Measurements from ENCODE around the gene ALDH16A1. TPM values are rescaled to one million over a fixed set of nuclear protein-coding genes. Genes with fewer than 3 reads are reported as not detected.

The ALDH16A1 gene
- total and polyA plus RNA-seq, 8 donors, result 16.1 to 89.3 (median 20.8) TPM

- Histone ChIP-seq H3K4me3 (no peak overlapping the region), H3K27me3 (peaks cover 0 to 21% (median 11%) of the 10 kb centered on the region in 4 donors), H3K36me3 (no peaks in the 10 kb centered on the region), H3K27ac (no peak overlapping the region), H3K4me1 (no peaks in the 10 kb centered on the region), H3K9me3 (no peaks in the 10 kb centered on the region)
- DNase-seq, result no peak
- WGBS, 2 donors, result 69 to 78% methylated on average over 2 of the region's 2 CpGs
- no peak for FAIRE-seq
- no peak for ATAC-seq
- intact Hi-C loops (cut with DNase I), result no loop called here
- TF ChIP-seq CTCF (IDR thresholded peaks at IDR 0.05), result no peak
Measured at GRCh38 chr19:49420227-49420626, 32.8 kb upstream of the ALDH16A1 start.

DNA sequence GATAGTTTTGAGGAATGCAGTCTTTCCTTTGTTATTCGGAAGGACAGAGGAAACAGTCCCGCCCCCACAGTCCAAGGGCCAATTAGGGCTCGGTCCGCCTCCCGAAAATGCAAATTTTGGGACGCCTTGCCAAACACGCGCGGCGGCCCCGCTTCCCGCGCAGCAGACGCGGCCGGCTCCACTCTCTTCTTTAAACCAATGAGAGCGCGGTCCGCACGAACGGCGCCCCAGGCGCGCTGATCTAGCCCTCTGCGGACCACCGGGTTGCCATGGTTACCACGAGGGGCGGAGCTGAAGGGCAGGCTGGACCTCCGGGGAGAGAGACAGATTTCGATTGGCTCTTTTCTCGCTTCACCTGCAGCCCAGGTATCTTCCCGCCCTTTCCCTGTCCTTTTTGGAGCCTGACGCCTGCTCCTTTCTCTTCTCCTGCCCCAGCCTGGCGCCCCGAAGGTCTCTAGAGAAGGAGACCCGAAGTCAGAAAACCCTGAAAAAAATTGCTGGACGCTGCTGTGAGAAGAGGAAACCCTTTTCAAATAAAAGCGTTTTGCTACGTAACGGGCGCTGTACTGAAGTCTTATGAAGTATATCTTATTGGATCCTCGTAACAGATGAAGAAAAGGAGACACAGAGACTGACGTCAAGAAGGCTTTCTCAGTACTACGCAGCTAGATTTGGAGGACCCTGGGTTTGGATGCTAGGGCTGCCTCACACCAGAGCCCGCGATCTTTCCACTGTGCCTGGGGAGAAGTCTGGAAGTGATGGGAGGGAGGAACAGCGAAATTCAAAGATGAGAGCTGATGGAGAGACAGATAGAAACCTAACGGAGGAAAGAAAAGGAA lies 31.8 kb upstream of the ALDH16A1 start:
- H3K27ac ChIP-seq, result no peak overlapping the region
- no peaks in the 10 kb centered on the region for H3K9me3 ChIP-seq
- WGBS, 2 donors, result 9% methylated on average over 48 of the region's 48 CpGs
- H3K36me3 ChIP-seq, result no peaks in the 10 kb centered on the region
- ATAC-seq (peak; percentile 73 to 91 (median 86)), DNase-seq (peak; percentile 40 to 81 (median 60)), FAIRE-seq (no peak)
- no peak for TF ChIP-seq CTCF (IDR thresholded peaks at IDR 0.05)
- peak overlapping the region in 2 of 4 donors; percentile 24 to 33 for H3K4me3 ChIP-seq
- intact Hi-C loops (cut with DNase I), result no loop called here
- no peaks in the 10 kb centered on the region for H3K4me1 ChIP-seq
- H3K27me3 ChIP-seq, result peaks cover 0 to 27% (median 11%) of the 10 kb centered on the region in 4 donors

DNA sequence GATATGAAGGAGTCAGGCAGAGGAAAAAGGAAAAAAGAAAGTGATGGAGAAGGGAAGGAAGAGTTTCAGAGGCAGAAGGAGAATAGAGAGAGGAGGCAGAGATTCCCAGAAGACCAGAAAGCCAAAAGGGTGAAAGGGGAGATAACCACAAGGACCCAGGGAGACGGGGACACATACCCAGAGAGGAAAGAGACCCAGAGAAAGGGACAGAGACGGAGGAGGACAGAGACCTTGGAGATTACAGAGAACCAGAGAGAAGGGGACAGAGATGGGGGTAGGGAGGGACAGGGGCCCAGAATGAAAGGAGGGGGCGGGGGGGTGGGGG lies 31.2 kb upstream of the ALDH16A1 start:
- no peaks in the 10 kb centered on the region for H3K36me3 ChIP-seq
- 27 to 38% methylated on average over 2 to 3 of the region's 3 CpGs for WGBS, 2 donors
- FAIRE-seq (no peak), DNase-seq (no peak), ATAC-seq (no peak)
- TF ChIP-seq CTCF (IDR thresholded peaks at IDR 0.05), result no peak
- H3K4me1 ChIP-seq, result no peaks in the 10 kb centered on the region
- H3K4me3 ChIP-seq, result no peak overlapping the region
- no peaks in the 10 kb centered on the region for H3K9me3 ChIP-seq
- H3K27ac ChIP-seq, result no peak overlapping the region
- H3K27me3 ChIP-seq, result peaks cover 0 to 33% (median 11%) of the 10 kb centered on the region in 4 donors
- intact Hi-C loops (cut with DNase I), result no loop called here

DNA sequence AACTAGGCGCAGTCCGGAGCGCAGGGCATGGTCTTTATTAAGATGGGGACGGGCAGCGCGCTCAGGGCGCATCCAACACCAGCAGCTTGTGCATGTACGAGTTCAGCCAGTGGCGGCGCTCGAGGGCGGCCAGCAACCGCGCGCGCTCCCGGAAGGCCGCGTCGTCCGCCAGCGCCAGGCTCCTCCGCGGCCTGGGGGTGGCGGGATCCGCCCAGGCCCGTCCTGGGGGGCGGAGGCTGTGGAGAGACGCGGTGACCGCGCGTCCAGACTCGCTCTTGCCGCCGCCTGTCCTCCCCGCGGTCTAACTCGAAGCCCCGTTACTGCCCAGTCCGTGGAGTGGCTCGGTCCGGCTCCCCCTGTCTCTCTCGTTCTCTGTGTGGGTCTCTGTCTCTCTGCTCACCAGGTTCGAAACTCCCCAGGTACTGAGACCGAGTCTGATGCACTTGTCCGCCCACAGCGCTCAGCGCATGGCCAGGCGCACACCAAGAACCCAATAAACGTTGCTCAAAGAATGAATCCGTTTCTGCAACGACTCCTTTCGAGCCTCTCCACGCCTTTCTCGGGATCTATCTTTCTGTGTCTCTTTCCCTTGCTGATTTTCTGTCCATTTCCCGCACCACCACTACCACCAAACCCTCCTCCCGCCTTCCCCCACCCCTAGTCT lies 30.5 kb upstream of the ALDH16A1 start:
- intact Hi-C loops (cut with DNase I), result no loop called here
- Histone ChIP-seq H3K4me3 (peak overlapping the region in 1 of 4 donors; percentile 22), H3K27ac (no peak overlapping the region), H3K36me3 (no peaks in the 10 kb centered on the region), H3K27me3 (peaks cover 0 to 39% (median 11%) of the 10 kb centered on the region in 4 donors), H3K9me3 (no peaks in the 10 kb centered on the region), H3K4me1 (no peaks in the 10 kb centered on the region)
- WGBS, 2 donors, result 3% methylated on average over 52 to 58 of the region's 58 CpGs
- peak in 1 of 6 donors; percentile 73 for DNase-seq
- peak; percentile 39 to 76 (median 65) for ATAC-seq
- FAIRE-seq, result no peak
- TF ChIP-seq CTCF (IDR thresholded peaks at IDR 0.05), result peak in 3 of 4 donors; percentile 18 to 26 (median 21)

All from pancreas (tissue), 10 donors.